ENCODE results near the gene CACNB3. TPM values are rescaled to one million over a fixed set of nuclear protein-coding genes. Genes with fewer than 3 reads are reported as not detected.

CACNB3 gene
- total and polyA plus RNA-seq, 9 of the 15 experiments (the other 6 are each of a cell fraction or from before 2014, with no cell fraction given), result 0.24 to 2.0 (median 1.5) TPM

GRCh38 chr12:48795550-48796455, 22.5 kb upstream of the CACNB3 start (continued):
- TF ChIP-seq CTCF (IDR thresholded peaks at IDR 0.05 in 2 of 3, conservative IDR thresholded peaks at IDR 0.05 in 1 of 3; ENCODE audit: insufficient read depth in 2 of 3, low read depth in 1 of 3, low read length in 3 of 3) (peak; percentile 88 to 95 (median 94)), HMBOX1 (IDR thresholded peaks at IDR 0.05) (peak; percentile 62; the same call in 1 of the 2 replicates), CREB3L1 (IDR thresholded peaks at IDR 0.05; ENCODE audit: borderline replicate concordance, low read depth) (no peak), KLF1 (tag; IDR thresholded peaks at IDR 0.05) (no peak), BCOR (IDR thresholded peaks at IDR 0.05) (no peak), NFATC3 (IDR thresholded peaks at IDR 0.05) (no peak), THRAP3 (IDR thresholded peaks at IDR 0.05; ENCODE audit: borderline replicate concordance) (no peak), BDP1 (IDR thresholded peaks at IDR 0.05; ENCODE audit: insufficient read depth, insufficient read length) (no peak), DLX4 (CRISPR knock-in tag; IDR thresholded peaks at IDR 0.05) (no peak), TOE1 (IDR thresholded peaks at IDR 0.05; ENCODE audit: borderline replicate concordance) (no peak), TOE1 (CRISPR knock-in tag; IDR thresholded peaks at IDR 0.05; ENCODE audit: borderline replicate concordance, low read depth) (no peak), ZNF212 (CRISPR knock-in tag; IDR thresholded peaks at IDR 0.05) (no peak), GTF2F1 (IDR thresholded peaks at IDR 0.05; ENCODE audit: low read depth, low read length) (no peak), ZBTB34 (CRISPR knock-in tag; IDR thresholded peaks at IDR 0.05) (no peak), MAZ (CRISPR knock-in tag; conservative IDR thresholded peaks at IDR 0.05 in 1 of 2, IDR thresholded peaks at IDR 0.05 in 1 of 2) (peak in 1 of 2 experiments; percentile 54; a peak in 2 of 4 replicates), ZNF280B (CRISPR knock-in tag; IDR thresholded peaks at IDR 0.05) (no peak), SMC3 (conservative IDR thresholded peaks at IDR 0.05; ENCODE audit: insufficient read depth, low read depth, low read length) (peak; percentile 90)
